Stomach (tissue), 9 donors: Measurements from ENCODE around the gene DDX55. TPM values are rescaled to one million over a fixed set of nuclear protein-coding genes. Genes with fewer than 3 reads are reported as not detected.

ENCODE experiments used
- DNase-seq, 2 donors: peaks; one replicate each; pipeline versions ENCODE4 v3.0.0 to v3.0.0-alpha.2; 2013 to 2019
- H3K27ac ChIP-seq, 5 donors: fragments of 200-600 bp in 4 of 5; sonication (generic) in 4 of 5; one replicate each; pipeline ENCODE4 v1.5.1; 2013 to 2019; ENCODE audit warnings: mild to moderate bottlenecking in 1 of 5, moderate library complexity in 1 of 5
- H3K27me3 ChIP-seq, 3 donors: fragments of 200-600 bp; sonication (generic); one replicate each; pipeline ENCODE4 v1.5.1; 2017 to 2019; ENCODE audit warnings: mixed run types in 1 of 3
- H3K36me3 ChIP-seq, 4 donors: fragments of 200-600 bp; sonication (generic); 1 replicate in 3 of 4; 2 replicates in 1 of 4; pipeline ENCODE4 v1.5.1; 2016 to 2019
- H3K4me1 ChIP-seq, 4 donors: fragments of 200-600 bp; sonication (generic); one replicate each; pipeline ENCODE4 v1.5.1; 2016 to 2019
- H3K4me3 ChIP-seq, 4 donors: fragments of 200-600 bp; sonication (generic) in 3 of 4; one replicate each; pipeline ENCODE4 v1.5.1; 2016 to 2019; ENCODE audit warnings: mild to moderate bottlenecking in 1 of 4
- H3K9me3 ChIP-seq, 4 donors: fragments of 200-600 bp; sonication (generic); one replicate each; pipeline ENCODE4 v1.5.1; 2016 to 2019
- CTCF ChIP-seq, 7 experiments: fragments of 450-650 bp in 4 of 7; fragments of 200-600 bp in 3 of 7; sonication (generic) in 3 of 7; IDR thresholded peaks; one replicate each; pipeline ENCODE4 v1.5.1; 2016 to 2019; ENCODE audit warnings: antibody characterized with exemption in 7 of 7, control low read depth in 2 of 7, mild to moderate bottlenecking in 1 of 7
- EP300 ChIP-seq: sonication (generic); formaldehyde crosslinking; IDR thresholded peaks from one replicate; pipeline ENCODE4 v1.6.1; 2017; ENCODE audit warnings: antibody characterized with exemption
- POLR2A ChIP-seq, 4 donors: fragments of 450-650 bp; IDR thresholded peaks; one replicate each; pipeline ENCODE4 v1.6.1; 2016; ENCODE audit warnings: antibody characterized with exemption in 4 of 4, control low read depth in 2 of 4, mild to moderate bottlenecking in 1 of 4, moderate library complexity in 1 of 4
- POLR2AphosphoS5 ChIP-seq, 3 donors: sonication (generic); formaldehyde crosslinking; IDR thresholded peaks; one replicate each; pipeline ENCODE4 v1.6.1; 2016; ENCODE audit warnings: antibody characterized with exemption in 3 of 3
- WGBS, 5 donors: extraction: QIAGEN DNeasy Blood & Tissue Kit in 3 of 5; methylation state at CpG; one replicate each; pipeline versions ENCODE4 v1.1.5 to v1.1.7; 2013 to 2018; 5-methylcytosine and 5-hydroxymethylcytosine counted together
- intact Hi-C: fragments of 100-400 bp; cut with DNase I; formaldehyde crosslinking; loops from one replicate; pipeline ENCODE4 v1.15.1; 2023; ENCODE audit warnings: low total_unique reads
- polyA plus RNA-seq, 3 donors: library from polyadenylated mRNA; stranded (reverse); fragments of 200-250 nt; gene quantifications; one replicate each; pipeline ENCODE4 v1.2.3, GENCODE V29; 2013
- total RNA-seq, 5 donors: library from RNA; depleted of rRNA; stranded (reverse); fragments of >200 nt; gene quantifications; one replicate each; pipeline versions ENCODE4 v1.1.0 to v1.2.3, GENCODE V29; 2014 to 2016
- donor health status: healthy with polysubstance abuse.
- donor health status: Bipolar disorder and iron deficiency.
- donor health status: healthy.

DDX55 gene
- total and polyA plus RNA-seq, 8 donors, result 7.5 to 78.2 (median 19.3) TPM

GRCh38 chr12:123607756-123608155 lies 5.9 kb downstream of the DDX55 start:
- Histone ChIP-seq H3K4me1 (peaks cover 7 to 24% (median 13%) of the 10 kb centered on the region in 4 donors), H3K27ac (no peak overlapping the region), H3K4me3 (no peak overlapping the region), H3K27me3 (no peaks in the 10 kb centered on the region), H3K9me3 (no peaks in the 10 kb centered on the region), H3K36me3 (peaks cover 56 to 90% (median 84%) of the 10 kb centered on the region in 4 donors)
- no peak for TF ChIP-seq POLR2AphosphoS5 (IDR thresholded peaks at IDR 0.05)
- no peak for TF ChIP-seq EP300
- TF ChIP-seq CTCF (IDR thresholded peaks at IDR 0.05), result no peak
- no peak for TF ChIP-seq POLR2A (IDR thresholded peaks at IDR 0.05)
- 78 to 87% (median 85%) methylated on average over 4 of the region's 4 CpGs for WGBS, 5 donors
- intact Hi-C loops, result no loop called here
- no peak for DNase-seq

GRCh38 chr12:123608182-123608581 lies 6.3 kb downstream of the DDX55 start:
- Histone ChIP-seq H3K27ac (no peak overlapping the region), H3K27me3 (no peaks in the 10 kb centered on the region), H3K4me1 (peaks cover 3 to 20% (median 9%) of the 10 kb centered on the region in 4 donors), H3K4me3 (no peak overlapping the region), H3K36me3 (peaks cover 57 to 94% (median 88%) of the 10 kb centered on the region in 4 donors), H3K9me3 (no peaks in the 10 kb centered on the region)
- no peak for DNase-seq
- intact Hi-C loops, result no loop called here
- WGBS, 5 donors, result 70 to 86% (median 83%) methylated on average over 8 of the region's 8 CpGs
- no peak for TF ChIP-seq POLR2A (IDR thresholded peaks at IDR 0.05)
- TF ChIP-seq CTCF (IDR thresholded peaks at IDR 0.05), result no peak
- no peak for TF ChIP-seq EP300
- no peak for TF ChIP-seq POLR2AphosphoS5 (IDR thresholded peaks at IDR 0.05)

GRCh38 chr12:123614110-123614509 lies 12.2 kb downstream of the DDX55 start:
- intact Hi-C loops, result no loop called here
- H3K36me3 ChIP-seq, result peaks cover 80 to 99% (median 99%) of the 10 kb centered on the region in 4 donors

GRCh38 chr12:123614531-123614930 lies 12.6 kb downstream of the DDX55 start:
- no peaks in the 10 kb centered on the region for H3K27me3 ChIP-seq
- peaks cover 81 to 99% (median 99%) of the 10 kb centered on the region in 4 donors for H3K36me3 ChIP-seq
- intact Hi-C loops, result no loop called here
- H3K4me1 ChIP-seq, result no peaks in the 10 kb centered on the region
- no peaks in the 10 kb centered on the region for H3K9me3 ChIP-seq
- no peak overlapping the region for H3K4me3 ChIP-seq
- TF ChIP-seq POLR2AphosphoS5 (IDR thresholded peaks at IDR 0.05) (no peak), POLR2A (IDR thresholded peaks at IDR 0.05) (no peak), CTCF (IDR thresholded peaks at IDR 0.05) (no peak), EP300 (no peak)
- 71 to 83% (median 76%) methylated on average over 4 of the region's 4 CpGs for WGBS, 5 donors
- DNase-seq, result no peak
- H3K27ac ChIP-seq, result no peak overlapping the region

More at GRCh38 chr12:123614110-123614509, 12.2 kb downstream of the DDX55 start:
- Histone ChIP-seq H3K4me3 (no peak overlapping the region), H3K4me1 (no peaks in the 10 kb centered on the region), H3K9me3 (no peaks in the 10 kb centered on the region), H3K27ac (no peak overlapping the region), H3K27me3 (no peaks in the 10 kb centered on the region)
- TF ChIP-seq EP300, result no peak
- no peak for TF ChIP-seq CTCF (IDR thresholded peaks at IDR 0.05)
- TF ChIP-seq POLR2A (IDR thresholded peaks at IDR 0.05), result no peak
- TF ChIP-seq POLR2AphosphoS5 (IDR thresholded peaks at IDR 0.05), result no peak
- WGBS, 5 donors, result 83 to 97% (median 94%) methylated on average over 2 of the region's 2 CpGs
- no peak for DNase-seq
